Measurements from ENCODE around the gene LRFN5. TPM values are rescaled to one million over a fixed set of nuclear protein-coding genes. Genes with fewer than 3 reads are reported as not detected.

Gene LRFN5
- total and polyA plus RNA-seq, 2 of the 8 experiments (the other 6 are each of a cell fraction or from before 2014, with no cell fraction given), result 0.85 to 4.7 TPM

DNA sequence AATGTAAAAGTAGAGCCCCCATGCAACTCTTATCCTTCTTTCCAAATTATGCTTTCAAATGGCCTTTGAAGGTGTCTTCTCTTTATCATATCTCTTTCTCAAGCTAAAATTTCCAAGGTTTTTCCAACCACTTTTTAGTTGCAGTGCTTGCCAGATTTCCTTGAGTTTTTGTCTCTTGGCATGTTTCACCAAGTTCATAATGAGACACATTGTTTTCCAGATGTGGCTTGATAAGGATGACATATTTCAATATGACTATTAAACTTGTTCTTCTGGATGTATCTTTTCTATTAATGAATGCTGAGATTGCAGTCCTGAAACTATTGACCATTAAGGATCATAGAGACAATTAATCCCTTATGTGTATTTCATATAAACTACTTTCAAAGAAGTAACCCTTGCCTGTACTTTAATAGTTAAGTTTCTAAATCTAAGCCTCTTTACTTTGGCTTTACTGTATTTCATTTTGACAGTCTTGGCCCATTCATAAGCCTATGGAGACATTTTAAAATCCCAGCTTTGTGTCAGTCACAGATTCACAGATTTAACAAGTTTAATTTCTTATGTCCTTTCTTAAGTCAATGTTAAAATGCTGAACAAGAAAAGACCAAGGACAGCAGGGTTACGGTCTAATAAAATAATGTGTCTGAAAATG lies 151.5 kb downstream of the LRFN5 start (continued):
- TF ChIP-seq, protein P1, sequence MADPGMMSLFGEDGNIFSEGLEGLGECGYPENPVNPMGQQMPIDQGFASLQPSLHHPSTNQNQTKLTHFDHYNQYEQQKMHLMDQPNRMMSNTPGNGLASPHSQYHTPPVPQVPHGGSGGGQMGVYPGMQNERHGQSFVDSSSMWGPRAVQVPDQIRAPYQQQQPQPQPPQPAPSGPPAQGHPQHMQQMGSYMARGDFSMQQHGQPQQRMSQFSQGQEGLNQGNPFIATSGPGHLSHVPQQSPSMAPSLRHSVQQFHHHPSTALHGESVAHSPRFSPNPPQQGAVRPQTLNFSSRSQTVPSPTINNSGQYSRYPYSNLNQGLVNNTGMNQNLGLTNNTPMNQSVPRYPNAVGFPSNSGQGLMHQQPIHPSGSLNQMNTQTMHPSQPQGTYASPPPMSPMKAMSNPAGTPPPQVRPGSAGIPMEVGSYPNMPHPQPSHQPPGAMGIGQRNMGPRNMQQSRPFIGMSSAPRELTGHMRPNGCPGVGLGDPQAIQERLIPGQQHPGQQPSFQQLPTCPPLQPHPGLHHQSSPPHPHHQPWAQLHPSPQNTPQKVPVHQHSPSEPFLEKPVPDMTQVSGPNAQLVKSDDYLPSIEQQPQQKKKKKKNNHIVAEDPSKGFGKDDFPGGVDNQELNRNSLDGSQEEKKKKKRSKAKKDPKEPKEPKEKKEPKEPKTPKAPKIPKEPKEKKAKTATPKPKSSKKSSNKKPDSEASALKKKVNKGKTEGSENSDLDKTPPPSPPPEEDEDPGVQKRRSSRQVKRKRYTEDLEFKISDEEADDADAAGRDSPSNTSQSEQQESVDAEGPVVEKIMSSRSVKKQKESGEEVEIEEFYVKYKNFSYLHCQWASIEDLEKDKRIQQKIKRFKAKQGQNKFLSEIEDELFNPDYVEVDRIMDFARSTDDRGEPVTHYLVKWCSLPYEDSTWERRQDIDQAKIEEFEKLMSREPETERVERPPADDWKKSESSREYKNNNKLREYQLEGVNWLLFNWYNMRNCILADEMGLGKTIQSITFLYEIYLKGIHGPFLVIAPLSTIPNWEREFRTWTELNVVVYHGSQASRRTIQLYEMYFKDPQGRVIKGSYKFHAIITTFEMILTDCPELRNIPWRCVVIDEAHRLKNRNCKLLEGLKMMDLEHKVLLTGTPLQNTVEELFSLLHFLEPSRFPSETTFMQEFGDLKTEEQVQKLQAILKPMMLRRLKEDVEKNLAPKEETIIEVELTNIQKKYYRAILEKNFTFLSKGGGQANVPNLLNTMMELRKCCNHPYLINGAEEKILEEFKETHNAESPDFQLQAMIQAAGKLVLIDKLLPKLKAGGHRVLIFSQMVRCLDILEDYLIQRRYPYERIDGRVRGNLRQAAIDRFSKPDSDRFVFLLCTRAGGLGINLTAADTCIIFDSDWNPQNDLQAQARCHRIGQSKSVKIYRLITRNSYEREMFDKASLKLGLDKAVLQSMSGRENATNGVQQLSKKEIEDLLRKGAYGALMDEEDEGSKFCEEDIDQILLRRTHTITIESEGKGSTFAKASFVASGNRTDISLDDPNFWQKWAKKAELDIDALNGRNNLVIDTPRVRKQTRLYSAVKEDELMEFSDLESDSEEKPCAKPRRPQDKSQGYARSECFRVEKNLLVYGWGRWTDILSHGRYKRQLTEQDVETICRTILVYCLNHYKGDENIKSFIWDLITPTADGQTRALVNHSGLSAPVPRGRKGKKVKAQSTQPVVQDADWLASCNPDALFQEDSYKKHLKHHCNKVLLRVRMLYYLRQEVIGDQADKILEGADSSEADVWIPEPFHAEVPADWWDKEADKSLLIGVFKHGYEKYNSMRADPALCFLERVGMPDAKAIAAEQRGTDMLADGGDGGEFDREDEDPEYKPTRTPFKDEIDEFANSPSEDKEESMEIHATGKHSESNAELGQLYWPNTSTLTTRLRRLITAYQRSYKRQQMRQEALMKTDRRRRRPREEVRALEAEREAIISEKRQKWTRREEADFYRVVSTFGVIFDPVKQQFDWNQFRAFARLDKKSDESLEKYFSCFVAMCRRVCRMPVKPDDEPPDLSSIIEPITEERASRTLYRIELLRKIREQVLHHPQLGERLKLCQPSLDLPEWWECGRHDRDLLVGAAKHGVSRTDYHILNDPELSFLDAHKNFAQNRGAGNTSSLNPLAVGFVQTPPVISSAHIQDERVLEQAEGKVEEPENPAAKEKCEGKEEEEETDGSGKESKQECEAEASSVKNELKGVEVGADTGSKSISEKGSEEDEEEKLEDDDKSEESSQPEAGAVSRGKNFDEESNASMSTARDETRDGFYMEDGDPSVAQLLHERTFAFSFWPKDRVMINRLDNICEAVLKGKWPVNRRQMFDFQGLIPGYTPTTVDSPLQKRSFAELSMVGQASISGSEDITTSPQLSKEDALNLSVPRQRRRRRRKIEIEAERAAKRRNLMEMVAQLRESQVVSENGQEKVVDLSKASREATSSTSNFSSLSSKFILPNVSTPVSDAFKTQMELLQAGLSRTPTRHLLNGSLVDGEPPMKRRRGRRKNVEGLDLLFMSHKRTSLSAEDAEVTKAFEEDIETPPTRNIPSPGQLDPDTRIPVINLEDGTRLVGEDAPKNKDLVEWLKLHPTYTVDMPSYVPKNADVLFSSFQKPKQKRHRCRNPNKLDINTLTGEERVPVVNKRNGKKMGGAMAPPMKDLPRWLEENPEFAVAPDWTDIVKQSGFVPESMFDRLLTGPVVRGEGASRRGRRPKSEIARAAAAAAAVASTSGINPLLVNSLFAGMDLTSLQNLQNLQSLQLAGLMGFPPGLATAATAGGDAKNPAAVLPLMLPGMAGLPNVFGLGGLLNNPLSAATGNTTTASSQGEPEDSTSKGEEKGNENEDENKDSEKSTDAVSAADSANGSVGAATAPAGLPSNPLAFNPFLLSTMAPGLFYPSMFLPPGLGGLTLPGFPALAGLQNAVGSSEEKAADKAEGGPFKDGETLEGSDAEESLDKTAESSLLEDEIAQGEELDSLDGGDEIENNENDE (IDR thresholded peaks at IDR 0.05; ENCODE audit: insufficient replicate concordance, low read length), result no peak
- TF ChIP-seq JUN (IDR thresholded peaks at IDR 0.05; ENCODE audit: low read depth, low read length), result no peak
- TF ChIP-seq ASH2L (IDR thresholded peaks at IDR 0.05; ENCODE audit: low read length), result no peak
- no peak for TF ChIP-seq TAF1 (IDR thresholded peaks at IDR 0.05; ENCODE audit: low read depth, low read length)
- TF ChIP-seq TBP (IDR thresholded peaks at IDR 0.05; ENCODE audit: low read depth, low read length), result no peak
- TF ChIP-seq SP1 (IDR thresholded peaks at IDR 0.05; ENCODE audit: low read depth, low read length), result no peak

Data from H1 (cell line).